Peyer's patch (tissue), 4 donors: ENCODE measurements around the gene THUMPD3.

ENCODE experiments used
- CTCF ChIP-seq, 6 experiments: fragments of 450-650 bp in 4 of 6; fragments of 200-600 bp in 2 of 6; sonication (generic) in 1 of 6; IDR thresholded peaks; one replicate each; pipeline ENCODE4 v1.5.1; 2017 to 2019; ENCODE audit warnings: antibody characterized with exemption in 6 of 6, mild to moderate bottlenecking in 3 of 6, moderate library complexity in 1 of 6
- POLR2A ChIP-seq, 2 donors: fragments of 450-650 bp; IDR thresholded peaks; one replicate each; pipeline ENCODE4 v1.5.1; 2017; ENCODE audit warnings: antibody characterized with exemption in 2 of 2, mild to moderate bottlenecking in 2 of 2, moderate library complexity in 2 of 2

- TF ChIP-seq CTCF (IDR thresholded peaks at IDR 0.05), result no peak
- TF ChIP-seq POLR2A (IDR thresholded peaks at IDR 0.05), result no peak
Observed at GRCh38 chr3:9411302-9411701, 48.4 kb downstream of the THUMPD3 start.
